Stomach (tissue), 4 donors: ENCODE results near the gene SLFN12.

Experiments used
- CTCF ChIP-seq, 7 experiments: fragments of 450-650 bp in 4 of 7; fragments of 200-600 bp in 3 of 7; sonication (generic) in 3 of 7; IDR thresholded peaks; one replicate each; pipeline ENCODE4 v1.5.1; 2016 to 2019; ENCODE audit warnings: antibody characterized with exemption in 7 of 7, control low read depth in 2 of 7, mild to moderate bottlenecking in 1 of 7
- POLR2A ChIP-seq, 4 donors: fragments of 450-650 bp; IDR thresholded peaks; one replicate each; pipeline ENCODE4 v1.6.1; 2016; ENCODE audit warnings: antibody characterized with exemption in 4 of 4, control low read depth in 2 of 4, mild to moderate bottlenecking in 1 of 4, moderate library complexity in 1 of 4

- TF ChIP-seq POLR2A (IDR thresholded peaks at IDR 0.05) (no peak), CTCF (IDR thresholded peaks at IDR 0.05) (no peak)
Measured at GRCh38 chr17:35371934-35372333, 60.4 kb downstream of the SLFN12 start.
